OCI-LY1 (cell line): Measurements from ENCODE around the gene WDR82.

ENCODE experiments used
- EZH2 ChIP-seq: fragments of 200-600 bp; sonication (generic), shearing (Covaris generic); IDR thresholded peaks from 2 replicates; pipeline ENCODE4 v1.8.0; 2017; ENCODE audit warnings: borderline replicate concordance, mixed run types, mild to moderate bottlenecking, antibody characterized with exemption, low read length, moderate library complexity, mixed read lengths
- TF ChIP-seq, protein P1 (sequence below): fragments of 200-600 bp; sonication (generic), shearing (Covaris generic); IDR thresholded peaks from 2 replicates; pipeline ENCODE4 v1.5.1; 2017; ENCODE audit warnings: mild to moderate bottlenecking, antibody characterized with exemption, low read length, moderate library complexity, mixed read lengths

- TF ChIP-seq, protein P1, sequence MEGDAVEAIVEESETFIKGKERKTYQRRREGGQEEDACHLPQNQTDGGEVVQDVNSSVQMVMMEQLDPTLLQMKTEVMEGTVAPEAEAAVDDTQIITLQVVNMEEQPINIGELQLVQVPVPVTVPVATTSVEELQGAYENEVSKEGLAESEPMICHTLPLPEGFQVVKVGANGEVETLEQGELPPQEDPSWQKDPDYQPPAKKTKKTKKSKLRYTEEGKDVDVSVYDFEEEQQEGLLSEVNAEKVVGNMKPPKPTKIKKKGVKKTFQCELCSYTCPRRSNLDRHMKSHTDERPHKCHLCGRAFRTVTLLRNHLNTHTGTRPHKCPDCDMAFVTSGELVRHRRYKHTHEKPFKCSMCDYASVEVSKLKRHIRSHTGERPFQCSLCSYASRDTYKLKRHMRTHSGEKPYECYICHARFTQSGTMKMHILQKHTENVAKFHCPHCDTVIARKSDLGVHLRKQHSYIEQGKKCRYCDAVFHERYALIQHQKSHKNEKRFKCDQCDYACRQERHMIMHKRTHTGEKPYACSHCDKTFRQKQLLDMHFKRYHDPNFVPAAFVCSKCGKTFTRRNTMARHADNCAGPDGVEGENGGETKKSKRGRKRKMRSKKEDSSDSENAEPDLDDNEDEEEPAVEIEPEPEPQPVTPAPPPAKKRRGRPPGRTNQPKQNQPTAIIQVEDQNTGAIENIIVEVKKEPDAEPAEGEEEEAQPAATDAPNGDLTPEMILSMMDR = no peak
- TF ChIP-seq EZH2 = no peak
Measured at GRCh38 chr3:52216585-52217408, 61.7 kb downstream of the WDR82 start.
